ENCODE data around the gene ATP11C.

Gene ATP11C

DNA sequence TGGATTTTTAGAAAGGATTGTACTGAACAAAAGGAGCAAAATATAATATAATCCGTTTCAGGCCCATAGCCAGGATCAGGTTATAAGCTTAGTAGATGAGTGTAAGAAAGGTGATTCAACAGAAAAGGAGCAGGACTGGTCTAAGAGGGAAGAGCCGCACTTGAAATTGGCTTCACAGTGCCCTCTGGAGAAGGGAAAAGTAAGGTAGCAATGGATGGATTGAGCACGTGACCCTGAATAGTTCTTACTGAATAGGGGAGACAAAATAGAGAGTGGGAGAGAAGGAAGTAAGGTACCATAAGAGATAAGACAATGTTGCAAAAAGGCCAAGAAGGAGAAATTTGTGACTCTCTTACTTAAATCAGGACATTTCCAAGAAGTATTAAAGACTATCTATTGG lies 16.9 kb upstream of the ATP11C start:
- no peaks in the 10 kb centered on the region for H3K9me3 ChIP-seq (ENCODE audit: control insufficient read depth, insufficient read depth, low read length)
- H4K20me1 ChIP-seq (ENCODE audit: control insufficient read depth, insufficient read depth, low read depth, low read length): no peaks in the 10 kb centered on the region
- H3K4me2 ChIP-seq (ENCODE audit: low read length): no peak overlapping the region
- H3K4me1 ChIP-seq (ENCODE audit: control insufficient read depth, low read length): no peaks in the 10 kb centered on the region
- H3K4me3 ChIP-seq (ENCODE audit: low read length): no peak overlapping the region
- no peaks in the 10 kb centered on the region for H3K27me3 ChIP-seq (ENCODE audit: control insufficient read depth, low read length)
- H3K79me2 ChIP-seq (ENCODE audit: control insufficient read depth, low read length): no peaks in the 10 kb centered on the region
- no peaks in the 10 kb centered on the region for H3K9me2 ChIP-seq (replicated peaks; ENCODE audit: control insufficient read depth, low read length)
- H3K27ac ChIP-seq (ENCODE audit: low read depth, low read length): no peak overlapping the region
- no peaks in the 10 kb centered on the region for H3F3A ChIP-seq (ENCODE audit: control insufficient read depth, insufficient read depth)
- no peaks in the 10 kb centered on the region for H3K36me3 ChIP-seq (ENCODE audit: control insufficient read depth, low read length)
- no peak for TF ChIP-seq EZH2phosphoT487 (IDR thresholded peaks at IDR 0.05; ENCODE audit: borderline replicate concordance, low read length)
- TF ChIP-seq CTCF (IDR thresholded peaks at IDR 0.05; ENCODE audit: low read depth, low read length, poor library complexity, severe bottlenecking): no peak

DNA sequence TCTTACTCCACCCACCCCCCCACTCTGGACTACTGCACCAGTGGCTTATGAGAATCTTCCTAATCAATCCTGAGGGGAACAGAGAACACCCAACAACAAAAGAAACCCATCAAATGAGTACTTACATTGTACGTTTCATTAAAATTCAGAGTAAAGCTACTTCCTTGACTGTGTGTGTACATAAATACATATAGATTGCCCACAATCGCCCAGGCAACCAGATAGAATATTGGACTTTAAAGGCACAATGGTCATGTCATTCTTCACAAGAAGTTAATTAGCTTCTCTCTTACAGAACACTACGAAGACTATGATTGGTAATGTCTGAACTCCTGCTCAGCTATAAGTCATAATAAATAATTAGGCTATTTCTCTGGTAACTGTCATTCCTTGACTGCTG lies 12.2 kb upstream of the ATP11C start:
- Histone ChIP-seq H3K36me3 (ENCODE audit: control insufficient read depth, low read length) (no peaks in the 10 kb centered on the region), H3F3A (ENCODE audit: control insufficient read depth, insufficient read depth) (no peaks in the 10 kb centered on the region), H3K9me2 (replicated peaks; ENCODE audit: control insufficient read depth, low read length) (no peaks in the 10 kb centered on the region), H3K4me3 (ENCODE audit: low read length) (no peak overlapping the region), H4K20me1 (ENCODE audit: control insufficient read depth, insufficient read depth, low read depth, low read length) (no peaks in the 10 kb centered on the region), H3K79me2 (ENCODE audit: control insufficient read depth, low read length) (no peaks in the 10 kb centered on the region), H3K27me3 (ENCODE audit: control insufficient read depth, low read length) (no peaks in the 10 kb centered on the region), H3K4me2 (ENCODE audit: low read length) (no peak overlapping the region), H3K27ac (ENCODE audit: low read depth, low read length) (no peak overlapping the region), H3K4me1 (ENCODE audit: control insufficient read depth, low read length) (no peaks in the 10 kb centered on the region), H3K9me3 (ENCODE audit: control insufficient read depth, insufficient read depth, low read length) (no peaks in the 10 kb centered on the region)
- TF ChIP-seq CTCF (IDR thresholded peaks at IDR 0.05; ENCODE audit: low read depth, low read length, poor library complexity, severe bottlenecking) (no peak), EZH2phosphoT487 (IDR thresholded peaks at IDR 0.05; ENCODE audit: borderline replicate concordance, low read length) (no peak)

DNA sequence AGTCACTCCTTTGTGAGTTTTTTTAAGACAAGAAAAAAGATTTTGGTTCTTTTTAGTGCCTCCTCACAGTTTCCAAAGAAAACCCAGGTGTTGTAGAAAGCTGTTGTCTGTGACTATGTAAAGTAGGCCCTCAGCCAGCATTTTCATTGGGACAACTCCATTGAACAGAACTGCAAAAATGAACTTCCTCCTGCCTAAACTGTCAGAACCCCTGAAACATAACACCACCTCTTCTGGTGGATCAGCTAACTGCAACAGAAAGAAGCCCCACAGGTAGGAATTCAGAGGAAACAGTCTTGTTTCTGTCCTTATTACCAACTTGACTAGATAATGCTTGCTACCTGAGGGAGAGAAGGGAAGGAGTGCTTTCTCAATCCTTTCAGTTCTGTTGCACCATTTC lies 3.4 kb upstream of the ATP11C start:
- H3K27ac ChIP-seq (ENCODE audit: low read depth, low read length): no peak overlapping the region
- no peaks in the 10 kb centered on the region for H3F3A ChIP-seq (ENCODE audit: control insufficient read depth, insufficient read depth)
- peaks cover 6% of the 10 kb centered on the region for H3K79me2 ChIP-seq (ENCODE audit: control insufficient read depth, low read length)
- H4K20me1 ChIP-seq (ENCODE audit: control insufficient read depth, insufficient read depth, low read depth, low read length): no peaks in the 10 kb centered on the region
- TF ChIP-seq EZH2phosphoT487 (IDR thresholded peaks at IDR 0.05; ENCODE audit: borderline replicate concordance, low read length) (no peak), CTCF (IDR thresholded peaks at IDR 0.05; ENCODE audit: low read depth, low read length, poor library complexity, severe bottlenecking) (no peak)
- H3K36me3 ChIP-seq (ENCODE audit: control insufficient read depth, low read length): no peaks in the 10 kb centered on the region
- no peaks in the 10 kb centered on the region for H3K27me3 ChIP-seq (ENCODE audit: control insufficient read depth, low read length)
- H3K4me3 ChIP-seq (ENCODE audit: low read length): no peak overlapping the region
- no peak overlapping the region for H3K4me2 ChIP-seq (ENCODE audit: low read length)
- H3K9me2 ChIP-seq (replicated peaks; ENCODE audit: control insufficient read depth, low read length): no peaks in the 10 kb centered on the region
- H3K4me1 ChIP-seq (ENCODE audit: control insufficient read depth, low read length): peaks cover 9% of the 10 kb centered on the region
- no peaks in the 10 kb centered on the region for H3K9me3 ChIP-seq (ENCODE audit: control insufficient read depth, insufficient read depth, low read length)

- Histone ChIP-seq H3K4me1 (ENCODE audit: control insufficient read depth, low read length) (peaks cover 20% of the 10 kb centered on the region), H3K4me2 (ENCODE audit: low read length) (peak overlapping the region; percentile 68), H4K20me1 (ENCODE audit: control insufficient read depth, insufficient read depth, low read depth, low read length) (no peaks in the 10 kb centered on the region), H3K4me3 (ENCODE audit: low read length) (peak overlapping the region; percentile 78), H3F3A (ENCODE audit: control insufficient read depth, insufficient read depth) (no peaks in the 10 kb centered on the region), H3K36me3 (ENCODE audit: control insufficient read depth, low read length) (no peaks in the 10 kb centered on the region), H3K27ac (ENCODE audit: low read depth, low read length) (no peak overlapping the region), H3K79me2 (ENCODE audit: control insufficient read depth, low read length) (peaks cover 30% of the 10 kb centered on the region), H3K9me3 (ENCODE audit: control insufficient read depth, insufficient read depth, low read length) (no peaks in the 10 kb centered on the region), H3K9me2 (replicated peaks; ENCODE audit: control insufficient read depth, low read length) (no peaks in the 10 kb centered on the region), H3K27me3 (ENCODE audit: control insufficient read depth, low read length) (no peaks in the 10 kb centered on the region)
- TF ChIP-seq CTCF (IDR thresholded peaks at IDR 0.05; ENCODE audit: low read depth, low read length, poor library complexity, severe bottlenecking): no peak
- TF ChIP-seq EZH2phosphoT487 (IDR thresholded peaks at IDR 0.05; ENCODE audit: borderline replicate concordance, low read length): no peak
Observed at GRCh38 chrX:139933904-139934303, 1.1 kb upstream of the ATP11C start.
